SK-N-SH (cell line): Measurements from ENCODE around the gene TBX21.

ENCODE experiments used
- CHD2 ChIP-seq: fragments of 150-350 bp; IDR thresholded peaks from 2 replicates; pipeline ENCODE4 v1.6.1; 2018; ENCODE audit warnings: low read length; ENCODE audit not compliant: partially characterized antibody
- CTCF ChIP-seq: fragments of 200-600 bp; sonication (generic); IDR thresholded peaks from 2 replicates; pipeline ENCODE4 v1.6.1; 2017; ENCODE audit warnings: antibody characterized with exemption, mild to moderate bottlenecking, moderate library complexity
- EP300 ChIP-seq, 2 experiments: IDR thresholded peaks; 2 replicates each; pipeline versions ENCODE4 v1.4.0 to v1.6.1; 2012; ENCODE audit warnings: borderline replicate concordance in 1 of 2, low read depth in 1 of 2, low read length in 1 of 2
- FOSL2 ChIP-seq: IDR thresholded peaks from 2 replicates; pipeline ENCODE4 v1.4.0; 2012; ENCODE audit warnings: low read depth, mild to moderate bottlenecking, moderate library complexity, borderline replicate concordance
- FOXM1 ChIP-seq: IDR thresholded peaks from 2 replicates; pipeline ENCODE4 v1.4.0; 2012; ENCODE audit warnings: low read depth, mild to moderate bottlenecking
- GABPA ChIP-seq: IDR thresholded peaks from 2 replicates; pipeline ENCODE4 v1.4.0; 2012; ENCODE audit warnings: low read depth, mild to moderate bottlenecking
- JUND ChIP-seq: IDR thresholded peaks from 2 replicates; pipeline ENCODE4 v1.4.0; 2012
- MAX ChIP-seq: IDR thresholded peaks from 2 replicates; pipeline ENCODE4 v1.4.0; 2012; ENCODE audit warnings: low read depth
- POLR2AphosphoS5 ChIP-seq: IDR thresholded peaks from 2 replicates; pipeline ENCODE4 v1.6.1; 2012; ENCODE audit warnings: low read depth, low read length
- RCOR1 ChIP-seq: fragments of 150-350 bp; IDR thresholded peaks from 2 replicates; pipeline ENCODE4 v1.6.1; 2017; ENCODE audit warnings: antibody characterized with exemption, low read length
- TAF1 ChIP-seq: IDR thresholded peaks from 2 replicates; pipeline ENCODE4 v1.6.1; 2012; ENCODE audit warnings: low read depth, mild to moderate bottlenecking, low read length, moderate library complexity, borderline replicate concordance
- TCF12 ChIP-seq: IDR thresholded peaks from 2 replicates; pipeline ENCODE4 v1.4.0; 2012
- USF2 ChIP-seq: fragments of 150-350 bp; IDR thresholded peaks from 2 replicates; pipeline ENCODE4 v1.6.1; 2017; ENCODE audit warnings: antibody characterized with exemption, low read length, low read depth, borderline replicate concordance

- TF ChIP-seq CTCF (no peak), RCOR1 (no peak), TAF1 (no peak), POLR2AphosphoS5 (no peak), MAX (peak; percentile 88), EP300 (IDR thresholded peaks at IDR 0.05; ENCODE audit: borderline replicate concordance in 1 of 2, low read depth in 1 of 2, low read length in 1 of 2) (no peak), FOXM1 (no peak), JUND (no peak), CHD2 (no peak), USF2 (no peak), GABPA (no peak), TCF12 (no peak), FOSL2 (no peak)
These were observed 38.2 kb upstream of the TBX21 start for GRCh38 chr17:47694581-47695428.
